ENCODE data around the gene FAM53A.

FAM53A gene, protein sequence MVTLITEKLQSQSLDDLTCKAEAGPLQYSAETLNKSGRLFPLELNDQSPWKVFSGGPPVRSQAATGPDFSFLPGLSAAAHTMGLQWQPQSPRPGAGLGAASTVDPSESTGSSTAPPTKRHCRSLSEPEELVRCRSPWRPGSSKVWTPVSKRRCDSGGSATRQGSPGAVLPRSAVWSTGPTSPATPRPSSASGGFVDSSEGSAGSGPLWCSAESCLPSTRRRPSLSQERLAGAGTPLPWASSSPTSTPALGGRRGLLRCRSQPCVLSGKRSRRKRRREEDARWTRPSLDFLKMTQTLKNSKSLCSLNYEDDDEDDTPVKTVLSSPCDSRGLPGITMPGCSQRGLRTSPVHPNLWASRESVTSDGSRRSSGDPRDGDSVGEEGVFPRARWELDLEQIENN

DNA sequence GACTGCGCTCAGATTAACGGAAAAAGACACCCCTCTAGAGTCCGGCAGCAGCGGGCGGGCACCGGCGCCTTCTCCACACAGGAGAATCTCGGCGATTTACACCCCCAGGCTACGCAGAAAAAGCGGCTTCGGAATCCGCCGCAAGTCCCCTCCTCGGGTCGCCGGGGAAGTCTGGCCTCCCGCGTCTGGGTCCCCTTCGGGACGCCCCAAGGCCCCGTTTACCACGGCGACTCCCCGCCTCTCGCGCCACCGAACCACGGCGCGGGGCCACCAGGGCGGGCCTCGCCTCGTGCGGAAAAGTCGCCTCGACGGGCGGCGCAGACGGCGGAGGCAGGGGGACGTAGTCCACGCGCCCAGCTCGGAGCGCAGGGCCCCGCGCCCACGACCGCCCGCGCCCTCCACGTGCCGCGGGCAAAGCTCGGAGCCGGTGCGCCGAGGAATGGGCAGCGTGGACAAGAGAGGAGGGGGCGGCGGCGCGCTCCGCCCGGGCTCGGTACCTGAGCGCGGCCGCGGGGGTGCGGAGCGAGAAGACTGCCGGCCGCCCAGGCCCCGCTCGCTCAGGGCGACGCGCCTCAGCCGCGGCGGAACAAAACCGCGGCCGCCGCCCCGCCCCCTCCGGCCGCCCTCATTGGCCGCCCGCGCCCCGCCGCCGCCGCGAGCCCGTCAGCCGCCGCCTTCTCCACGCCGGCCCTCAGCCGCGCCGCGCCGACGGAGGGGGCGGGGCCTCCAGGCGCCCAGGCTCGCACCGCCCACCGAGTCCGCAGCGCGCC is at the start of gene FAM53A:
TSS of gene FAM53A (minus strand) at position 578 of the 770 bp plus-strand sequence. CDS start 15,572 bp downstream, outside the sequence.
- peak; percentile 68 for DNase-seq (ENCODE audit: low spot score)

DNA sequence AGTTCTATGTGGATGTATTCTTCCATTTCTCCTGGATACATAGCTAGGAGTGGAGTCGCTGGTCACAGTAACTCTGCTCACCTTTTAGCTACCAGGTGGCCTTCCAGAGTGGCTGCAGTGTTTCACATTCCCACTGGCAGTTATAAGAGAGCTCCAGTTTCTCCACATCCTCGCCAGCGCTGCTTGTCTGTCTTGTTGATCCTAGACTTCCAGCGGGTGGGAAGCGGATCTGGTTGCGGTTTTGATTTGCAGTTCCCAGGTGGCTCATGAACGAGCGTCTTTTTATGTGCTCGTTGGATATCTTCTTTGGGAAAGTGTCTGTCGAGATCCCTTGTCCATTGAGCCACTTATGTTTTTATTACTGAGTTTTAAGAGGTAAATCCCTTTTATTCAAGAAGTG is 48.8 kb upstream of the FAM53A start:
- no peak for DNase-seq (ENCODE audit: low spot score)

DNA sequence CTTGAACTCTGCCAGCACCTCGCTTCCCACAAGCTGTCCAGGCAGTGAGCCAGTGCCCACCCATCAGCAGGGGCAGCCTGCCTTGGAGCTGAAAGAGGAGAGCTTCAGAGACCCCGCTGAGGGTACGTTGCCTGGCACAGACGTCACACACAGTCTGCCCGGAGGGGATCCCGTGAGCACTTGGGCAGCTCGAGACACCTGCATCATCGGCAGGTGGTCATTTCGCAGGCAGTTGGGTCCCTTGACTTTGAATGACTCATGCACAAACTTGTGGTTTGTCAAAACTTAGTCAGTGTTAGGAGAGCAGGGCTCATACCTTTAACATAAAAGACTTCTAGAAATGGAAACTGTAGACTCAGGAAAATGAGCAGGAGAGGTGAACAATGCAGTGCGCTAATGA is 47.1 kb upstream of the FAM53A start:
- DNase-seq (ENCODE audit: low spot score): no peak

DNA sequence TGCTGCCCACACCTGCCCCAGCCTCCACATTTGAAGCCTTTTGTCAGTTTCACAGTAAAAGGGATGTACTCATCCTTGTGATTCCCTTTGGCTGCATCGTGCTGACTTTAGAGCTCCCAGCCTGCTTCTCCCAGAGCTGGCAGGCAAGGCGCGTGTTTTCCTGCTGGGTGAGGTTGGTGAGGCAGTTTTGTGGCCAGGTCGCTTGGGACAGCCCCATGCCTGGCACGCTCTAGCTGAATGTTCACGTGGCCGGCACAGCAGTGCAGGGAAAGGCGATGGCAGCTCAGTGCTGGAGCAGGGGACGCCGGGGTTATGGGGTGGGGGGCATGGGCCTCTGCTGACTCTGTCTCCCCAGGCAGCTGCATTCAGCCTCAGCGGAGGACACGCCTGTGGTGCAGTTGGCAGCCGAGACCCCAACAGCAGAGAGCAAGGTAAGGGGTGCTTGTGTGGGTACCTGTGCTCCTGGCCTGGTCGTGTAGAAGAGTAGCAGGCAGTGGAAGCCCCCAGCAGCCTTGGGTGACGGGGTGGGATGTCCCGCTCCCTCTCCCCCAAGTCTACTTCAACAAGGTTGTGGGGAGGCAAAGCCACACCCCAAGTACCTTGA is 46.5 kb upstream of the FAM53A start:
- no peak for DNase-seq (ENCODE audit: low spot score)

DNA sequence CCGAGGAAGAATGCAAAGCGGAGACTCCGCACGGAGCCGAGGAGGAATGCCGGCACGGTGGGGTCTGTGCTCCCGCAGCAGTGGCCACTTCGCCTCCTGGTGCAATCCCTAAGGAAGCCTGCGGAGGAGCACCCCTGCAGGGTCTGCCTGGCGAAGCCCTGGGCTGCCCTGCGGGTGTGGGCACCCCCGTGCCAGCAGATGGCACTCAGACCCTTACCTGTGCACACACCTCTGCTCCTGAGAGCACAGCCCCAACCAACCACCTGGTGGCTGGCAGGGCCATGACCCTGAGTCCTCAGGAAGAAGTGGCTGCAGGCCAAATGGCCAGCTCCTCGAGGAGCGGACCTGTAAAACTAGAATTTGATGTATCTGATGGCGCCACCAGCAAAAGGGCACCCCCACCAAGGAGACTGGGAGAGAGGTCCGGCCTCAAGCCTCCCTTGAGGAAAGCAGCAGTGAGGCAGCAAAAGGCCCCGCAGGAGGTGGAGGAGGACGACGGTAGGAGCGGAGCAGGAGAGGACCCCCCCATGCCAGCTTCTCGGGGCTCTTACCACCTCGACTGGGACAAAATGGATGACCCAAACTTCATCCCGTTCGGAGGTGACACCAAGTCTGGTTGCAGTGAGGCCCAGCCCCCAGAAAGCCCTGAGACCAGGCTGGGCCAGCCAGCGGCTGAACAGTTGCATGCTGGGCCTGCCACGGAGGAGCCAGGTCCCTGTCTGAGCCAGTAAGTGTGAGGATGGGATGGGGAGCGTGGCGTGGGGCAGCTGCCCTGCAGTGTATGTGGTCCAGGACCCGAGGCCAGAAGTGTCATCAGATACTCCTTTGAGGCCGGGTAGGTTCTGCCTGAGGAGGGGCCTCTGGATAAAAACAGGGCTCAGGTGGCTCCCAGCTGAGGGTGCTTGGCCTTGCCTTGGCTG is 44.2 kb upstream of the FAM53A start:
- DNase-seq (ENCODE audit: low spot score): no peak

DNA sequence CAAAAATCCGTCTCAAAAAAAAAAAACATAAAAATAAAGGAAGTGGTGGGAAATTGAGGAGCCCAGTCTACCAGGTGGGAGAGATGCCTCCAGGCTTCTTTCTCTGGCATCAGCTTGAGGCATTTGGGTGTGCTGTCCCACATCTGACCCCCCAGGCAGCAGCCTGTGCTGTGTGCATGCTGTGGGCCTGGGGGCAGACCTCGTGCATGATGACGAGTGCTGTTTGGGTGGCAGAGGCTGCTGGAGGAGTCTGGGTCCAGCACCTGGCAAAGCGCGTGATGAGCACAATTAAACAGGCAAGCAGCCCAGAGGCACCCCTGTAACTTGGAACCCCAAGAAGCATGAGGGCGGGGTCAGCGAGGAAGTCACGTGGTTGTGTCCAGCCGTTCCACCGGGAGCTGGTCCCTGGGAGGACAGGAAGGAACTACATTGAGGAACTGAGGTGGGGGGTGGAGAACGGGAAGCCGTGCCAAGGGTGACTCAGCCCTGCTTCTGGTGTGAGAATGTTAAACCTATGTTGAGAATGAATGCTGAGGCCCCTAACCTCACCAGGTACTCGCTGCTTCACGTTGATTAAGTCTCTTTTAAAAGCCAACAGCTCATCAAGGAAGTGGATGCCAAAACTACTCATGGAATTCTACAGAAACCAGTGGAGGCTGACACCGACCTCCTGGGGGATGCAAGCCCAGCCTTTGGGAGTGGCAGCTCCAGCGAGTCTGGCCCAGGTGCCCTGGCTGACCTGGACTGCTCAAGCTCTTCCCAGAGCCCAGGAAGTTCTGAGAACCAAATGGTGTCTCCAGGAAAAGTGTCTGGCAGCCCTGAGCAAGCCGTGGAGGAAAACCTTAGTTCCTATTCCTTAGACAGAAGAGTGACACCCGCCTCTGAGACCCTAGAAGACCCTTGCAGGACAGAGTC is 43.3 kb upstream of the FAM53A start:
- DNase-seq (ENCODE audit: low spot score): peak; percentile 91

DNA sequence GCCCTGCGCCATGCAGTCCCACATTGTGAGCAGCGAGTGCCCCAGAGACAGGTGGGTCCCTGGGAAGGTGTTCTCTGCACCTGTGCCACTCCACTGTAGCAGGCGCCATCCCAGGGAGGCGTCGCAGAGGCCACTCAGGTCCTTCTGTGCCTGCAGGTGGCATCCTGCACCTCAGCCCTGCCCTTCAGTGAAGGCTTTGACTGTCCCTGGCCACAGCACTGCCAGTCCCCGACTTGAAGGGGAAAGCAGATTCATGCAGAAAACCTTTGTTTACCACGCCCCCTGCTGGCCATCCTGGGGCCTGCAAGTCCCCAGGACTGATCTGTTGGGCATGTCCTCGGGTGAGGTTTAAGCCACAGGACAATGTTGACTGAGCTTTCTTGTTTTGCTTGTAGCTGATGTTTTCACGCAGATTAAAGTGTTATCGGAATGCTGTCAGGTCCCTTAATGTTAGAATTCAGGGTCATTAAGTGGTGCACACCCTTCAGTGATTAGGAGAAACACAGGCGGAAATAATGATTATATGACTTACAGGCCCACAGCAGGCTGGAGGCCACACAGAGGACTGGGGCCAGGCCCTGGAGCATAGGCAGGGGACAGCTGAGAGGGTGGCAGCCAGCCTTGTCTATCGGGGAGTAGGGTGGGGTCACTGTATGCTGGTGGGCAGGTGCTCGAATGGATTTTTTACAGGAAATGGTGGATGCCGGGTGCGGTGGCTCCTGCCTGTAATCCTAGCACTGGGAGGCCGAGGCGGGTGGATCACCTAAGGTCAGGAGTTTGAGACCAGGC is 42.2 kb upstream of the FAM53A start:
- DNase-seq (ENCODE audit: low spot score): peak; percentile 88

DNA sequence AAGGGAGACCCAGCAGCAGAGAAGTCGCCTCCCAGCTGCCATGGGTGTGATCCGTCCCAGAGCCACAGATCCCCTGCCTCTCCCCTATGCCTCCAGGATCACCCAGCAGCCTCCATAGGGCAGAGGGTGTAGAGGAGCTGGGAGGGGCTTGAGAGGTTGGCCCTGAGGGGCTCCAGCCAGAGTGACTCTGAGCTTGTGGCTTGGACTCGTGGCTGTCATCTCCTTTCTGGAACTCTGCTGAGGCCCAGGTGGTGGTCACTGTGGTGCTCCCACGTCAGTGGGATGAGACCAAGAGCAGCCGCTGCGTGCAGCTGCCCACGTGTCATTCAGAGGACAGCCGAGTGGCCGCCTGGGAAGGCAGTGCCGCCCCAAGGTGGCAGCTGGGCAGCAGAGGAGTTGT is 41.4 kb upstream of the FAM53A start:
- DNase-seq (ENCODE audit: low spot score): no peak

DNA sequence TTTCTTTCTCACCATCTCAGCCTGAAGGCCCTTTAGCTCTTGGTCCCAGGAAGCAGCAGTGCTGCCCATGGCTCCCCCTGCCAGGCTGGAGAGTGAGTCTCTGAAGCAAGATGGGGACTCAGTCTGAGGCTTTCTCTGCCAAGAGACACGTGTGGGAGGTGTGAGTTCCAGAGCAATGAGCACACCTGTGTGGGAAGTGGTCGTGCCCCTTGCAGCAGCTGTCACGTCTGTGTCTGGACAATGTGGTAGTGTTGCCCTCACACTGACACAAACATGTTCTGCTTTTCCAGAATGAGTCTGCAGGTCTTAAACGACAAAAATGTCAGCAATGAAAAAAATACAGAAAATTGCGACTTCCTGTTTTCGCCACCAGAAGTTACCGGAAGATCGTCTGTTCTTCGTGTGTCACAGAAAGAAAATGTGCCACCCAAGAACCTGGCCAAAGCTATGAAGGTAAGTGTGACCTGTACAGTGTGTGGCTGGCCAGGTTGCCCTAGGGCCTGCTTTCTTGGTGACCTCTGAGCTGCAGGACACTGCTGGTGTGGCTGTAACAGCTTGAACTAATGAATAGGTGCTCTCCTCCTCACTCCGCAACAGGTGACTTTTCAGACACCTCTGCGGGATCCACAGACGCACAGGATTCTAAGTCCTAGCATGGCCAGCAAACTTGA is 39.2 kb upstream of the FAM53A start:
- DNase-seq (ENCODE audit: low spot score): no peak

DNA sequence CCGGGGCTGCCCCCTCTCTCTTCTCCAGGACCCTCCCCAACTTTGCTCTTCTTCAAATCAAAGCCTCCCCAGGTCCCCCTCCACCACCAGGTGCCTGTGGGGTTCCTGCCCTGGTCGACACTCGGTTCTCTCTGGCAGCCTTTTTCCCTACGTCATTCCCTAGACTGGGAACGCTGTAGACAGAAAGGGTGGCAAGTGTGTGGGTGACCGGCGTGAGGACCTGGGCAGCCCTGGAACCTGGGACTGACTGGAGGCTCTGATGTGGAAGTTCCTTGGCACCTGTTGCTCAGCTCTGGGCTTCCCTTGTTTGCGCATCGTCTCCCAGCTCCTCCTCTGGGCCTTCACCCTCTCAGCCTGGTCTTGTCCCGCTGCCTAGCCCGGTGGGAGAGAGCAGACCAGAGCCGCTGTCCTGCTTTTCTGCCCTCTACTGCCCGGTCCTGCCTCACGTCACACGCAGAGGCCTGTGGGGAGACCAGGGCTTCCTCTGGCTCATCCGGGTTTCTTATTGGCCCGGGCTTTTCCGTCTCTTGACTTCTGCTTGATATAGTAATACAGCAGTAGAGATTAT is 38.5 kb upstream of the FAM53A start:
- DNase-seq (ENCODE audit: low spot score): no peak

DNA sequence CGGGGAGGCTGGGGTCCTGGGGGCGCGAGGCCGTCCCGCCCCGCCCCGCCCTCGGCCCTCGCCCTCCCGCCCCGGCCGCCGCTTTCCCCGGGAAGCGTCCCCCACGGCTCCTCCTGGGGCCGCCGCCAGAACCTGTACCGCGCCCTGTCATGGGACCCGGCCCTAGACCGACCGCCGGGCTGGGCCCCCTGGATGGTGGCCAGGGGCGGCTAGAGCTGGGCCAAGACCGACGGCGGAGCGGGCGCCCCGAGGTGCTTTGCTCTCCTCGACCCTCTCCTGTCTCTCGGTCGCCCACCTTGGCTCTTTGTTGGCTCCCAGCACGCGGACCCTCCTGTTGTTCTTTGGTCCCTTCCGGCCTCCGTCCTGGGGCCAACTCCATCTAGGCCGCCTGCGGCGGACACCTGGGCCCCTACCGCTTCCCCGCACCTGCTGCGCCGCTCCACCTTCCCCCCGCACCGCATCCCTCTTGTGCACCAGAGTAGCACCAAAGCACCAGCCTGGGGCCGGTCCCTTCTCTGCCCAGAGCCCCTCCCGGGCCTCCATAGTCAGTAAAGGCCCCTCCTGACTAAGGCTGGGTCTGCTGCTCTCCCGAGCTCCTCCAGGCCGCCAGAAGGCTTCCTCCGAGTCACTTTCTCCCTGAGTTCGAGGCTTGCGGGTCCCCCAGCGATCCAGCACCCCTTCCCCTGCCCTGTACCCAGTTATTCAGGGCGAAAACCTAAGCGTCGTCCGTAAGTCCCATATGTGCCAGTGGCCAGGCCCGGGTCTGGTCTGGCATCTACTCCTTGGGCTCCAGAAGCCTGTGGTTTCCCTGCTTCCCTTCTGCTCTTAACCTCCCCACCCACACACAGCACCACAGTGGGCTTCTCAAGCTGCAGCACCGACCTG is 37.8 kb upstream of the FAM53A start:
- DNase-seq (ENCODE audit: low spot score): no peak

DNA sequence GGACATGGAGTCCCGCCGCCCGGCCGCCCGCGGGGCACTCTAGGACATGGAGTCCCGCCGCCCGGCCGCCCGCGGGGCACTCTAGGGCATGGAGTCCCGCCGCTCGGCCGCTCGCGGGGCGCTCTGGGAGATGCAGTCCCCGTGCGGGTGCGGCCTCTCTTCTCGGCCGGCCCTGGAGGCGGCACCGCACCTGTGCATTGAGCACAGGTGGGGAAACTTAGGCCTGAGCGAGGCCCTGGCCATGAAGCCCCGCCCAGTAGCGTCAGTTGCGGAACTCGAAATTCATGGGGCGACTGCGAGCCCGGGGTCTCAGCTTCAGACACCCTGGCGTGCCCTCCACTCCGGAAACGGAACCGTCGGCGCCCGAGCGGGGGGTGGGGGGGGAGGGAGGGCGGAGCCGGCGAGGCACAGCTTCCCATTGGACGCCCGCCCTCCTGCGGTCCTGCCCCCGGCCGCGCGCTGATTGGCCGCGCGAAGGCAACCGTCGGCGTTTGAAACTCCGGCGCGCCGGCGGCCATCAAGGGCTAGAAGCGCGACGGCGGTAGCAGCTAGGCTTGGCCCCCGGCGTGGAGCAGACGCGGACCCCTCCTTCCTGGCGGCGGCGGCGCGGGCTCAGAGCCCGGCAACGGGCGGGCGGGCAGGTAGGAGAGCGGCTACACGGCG is 37.0 kb upstream of the FAM53A start, which contains the start of the genes TACC3 and TMEM129:
TSS of gene TACC3 (plus strand) at position 519 of the 663 bp plus-strand sequence. CDS start 1,901 bp downstream, outside the sequence.
TSS of gene TMEM129 (minus strand) at position 321 of the 663 bp plus-strand sequence. CDS start 486 bp downstream, outside the sequence.
- peak; percentile 87 for DNase-seq (ENCODE audit: low spot score)

DNA sequence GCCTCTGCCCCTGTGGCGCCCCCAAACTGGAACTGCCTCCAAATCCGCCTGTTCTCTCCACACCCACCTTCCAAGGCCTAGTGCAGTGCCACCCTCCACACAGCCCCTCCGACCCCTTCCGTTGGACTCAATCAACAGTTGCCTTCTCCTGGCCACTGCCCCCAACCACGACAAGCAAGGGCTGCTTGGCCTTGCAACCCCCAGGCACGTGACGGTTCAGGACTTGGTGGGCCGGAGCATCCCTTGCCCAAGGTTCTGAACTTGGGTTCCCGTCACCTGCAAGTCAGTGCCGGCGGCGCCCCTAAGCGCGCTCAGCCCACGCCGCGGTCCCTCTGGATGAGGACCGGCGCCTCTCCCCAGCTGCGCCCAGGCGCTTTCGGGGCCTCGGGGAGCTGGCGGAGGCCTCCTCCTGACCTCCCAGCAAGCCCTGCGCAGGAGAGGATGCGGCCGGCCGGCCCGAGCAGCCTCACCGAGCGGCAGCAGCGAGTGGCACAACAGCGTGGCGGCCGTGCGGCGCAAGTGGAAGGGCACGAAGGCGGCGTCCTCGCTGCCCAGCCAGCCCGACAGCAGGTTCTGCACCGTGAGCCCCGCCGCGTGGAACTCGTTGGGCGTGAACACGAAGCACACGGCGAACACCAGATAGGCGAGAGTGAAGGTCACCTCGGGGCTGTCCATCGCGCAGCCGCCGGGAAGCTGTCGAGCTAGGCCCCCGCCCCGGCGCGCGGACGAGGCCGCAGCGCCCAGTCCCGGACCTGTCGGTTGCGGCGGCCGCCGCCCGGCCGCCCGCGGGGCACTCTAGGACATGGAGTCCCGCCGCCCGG is 36.3 kb upstream of the FAM53A start:
- no peak for DNase-seq (ENCODE audit: low spot score)

DNA sequence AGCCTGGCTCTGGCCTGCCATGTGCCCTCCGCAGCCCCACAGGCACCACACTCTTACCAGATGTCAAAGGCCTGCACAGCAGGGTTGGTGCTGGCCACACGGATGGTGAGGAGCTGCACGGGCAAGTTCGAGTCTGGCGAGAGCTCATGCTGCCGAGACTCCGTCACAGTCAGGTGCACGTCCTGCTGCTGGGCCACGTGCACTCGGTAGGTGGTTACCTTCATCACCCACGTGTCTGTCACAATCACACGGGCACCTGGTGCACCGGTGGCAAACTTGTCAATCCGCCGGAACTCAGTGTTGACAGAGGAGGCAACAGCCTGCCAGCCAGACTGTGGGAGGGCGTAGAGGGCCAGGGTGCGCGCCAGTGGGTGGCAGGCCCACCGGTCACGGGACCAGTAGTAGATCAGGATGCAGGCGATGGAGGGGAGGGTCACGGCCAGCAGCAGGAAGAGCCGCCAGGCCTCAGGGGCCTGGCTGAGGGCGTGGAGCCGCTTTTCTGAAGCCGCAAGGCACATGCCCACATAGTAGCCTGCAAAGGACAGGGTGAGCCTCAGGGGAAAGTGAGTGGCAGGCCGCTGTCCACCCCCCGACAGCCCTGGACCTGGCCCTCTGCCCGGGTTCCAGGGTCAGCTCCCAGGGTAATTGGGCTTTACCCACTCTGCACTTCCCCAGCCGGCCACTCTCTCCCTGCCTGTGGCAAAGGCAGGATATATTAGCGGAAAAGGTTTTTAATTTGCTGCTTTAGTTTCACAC is 34.2 kb upstream of the FAM53A start:
- no peak for DNase-seq (ENCODE audit: low spot score)
